Measurements from ENCODE around the gene KCNQ4.

DNA sequence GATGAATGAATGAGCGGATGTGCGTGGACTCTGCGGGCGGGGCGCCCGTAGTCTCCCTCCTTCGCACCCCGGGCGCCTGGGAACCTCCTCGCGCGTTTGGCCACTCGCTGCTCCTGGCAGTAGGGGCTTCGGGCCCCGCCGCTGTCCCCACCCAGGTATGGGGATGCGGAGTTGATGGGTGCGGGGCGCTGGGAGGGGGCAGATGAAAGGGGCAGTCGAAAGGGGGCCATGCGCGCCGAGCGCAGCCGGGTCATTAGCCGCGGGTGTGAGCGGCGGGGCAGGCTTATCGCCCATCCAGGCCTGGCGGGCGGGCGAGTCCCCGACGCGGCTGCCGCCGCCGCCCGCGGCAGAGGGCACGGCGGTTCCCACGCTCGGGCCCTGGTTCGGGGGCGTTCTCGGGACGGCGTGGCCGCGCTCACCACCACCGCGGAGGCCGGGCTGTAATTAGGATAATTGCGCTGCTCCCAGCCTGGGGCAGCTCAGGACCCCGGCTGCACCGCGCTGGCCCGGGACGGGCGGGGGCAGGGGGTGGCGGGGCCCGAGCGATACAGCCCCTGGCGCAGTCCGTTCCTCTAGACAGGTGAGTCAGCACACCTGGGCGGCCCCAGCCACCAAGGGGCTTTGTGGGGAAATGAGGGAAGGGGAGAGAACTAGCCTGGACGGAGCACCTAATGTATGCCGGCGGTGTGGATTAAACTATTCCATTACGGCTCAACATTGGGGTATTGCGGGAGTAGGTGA, 100.6 kb downstream of the KCNQ4 start:
- TF ChIP-seq, protein P1, sequence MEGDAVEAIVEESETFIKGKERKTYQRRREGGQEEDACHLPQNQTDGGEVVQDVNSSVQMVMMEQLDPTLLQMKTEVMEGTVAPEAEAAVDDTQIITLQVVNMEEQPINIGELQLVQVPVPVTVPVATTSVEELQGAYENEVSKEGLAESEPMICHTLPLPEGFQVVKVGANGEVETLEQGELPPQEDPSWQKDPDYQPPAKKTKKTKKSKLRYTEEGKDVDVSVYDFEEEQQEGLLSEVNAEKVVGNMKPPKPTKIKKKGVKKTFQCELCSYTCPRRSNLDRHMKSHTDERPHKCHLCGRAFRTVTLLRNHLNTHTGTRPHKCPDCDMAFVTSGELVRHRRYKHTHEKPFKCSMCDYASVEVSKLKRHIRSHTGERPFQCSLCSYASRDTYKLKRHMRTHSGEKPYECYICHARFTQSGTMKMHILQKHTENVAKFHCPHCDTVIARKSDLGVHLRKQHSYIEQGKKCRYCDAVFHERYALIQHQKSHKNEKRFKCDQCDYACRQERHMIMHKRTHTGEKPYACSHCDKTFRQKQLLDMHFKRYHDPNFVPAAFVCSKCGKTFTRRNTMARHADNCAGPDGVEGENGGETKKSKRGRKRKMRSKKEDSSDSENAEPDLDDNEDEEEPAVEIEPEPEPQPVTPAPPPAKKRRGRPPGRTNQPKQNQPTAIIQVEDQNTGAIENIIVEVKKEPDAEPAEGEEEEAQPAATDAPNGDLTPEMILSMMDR (conservative IDR thresholded peaks at IDR 0.05) = no peak
- no peak for TF ChIP-seq EZH2 (IDR thresholded peaks at IDR 0.05; ENCODE audit: low read depth)

All from PC-9 (cell line).